ENCODE results near the gene AMER2.

- no peak for TF ChIP-seq SUZ12 (IDR thresholded peaks at IDR 0.05; ENCODE audit: extremely low read depth, insufficient read depth, insufficient read length)
- no peak for TF ChIP-seq YY1 (IDR thresholded peaks at IDR 0.05; ENCODE audit: insufficient read depth, insufficient read length)
- no peak for TF ChIP-seq ZNF274 (IDR thresholded peaks at IDR 0.05; ENCODE audit: low read depth, low read length)
Observed at GRCh38 chr13:25157681-25158080, 14.4 kb downstream of the AMER2 start.
